ENCODE data around the gene U2AF1.
"Not testable (repeated sequence)": the region's sequence is repeated elsewhere in the genome, so short reads cannot be mapped to it uniquely, and the experiment has no call there.

- not testable (repeated sequence) for TF ChIP-seq CTCF (IDR thresholded peaks at IDR 0.05; ENCODE audit: insufficient read depth, low read length); POLR2AphosphoS5 (IDR thresholded peaks at IDR 0.05; ENCODE audit: low read depth)
These were observed 8.6 kb upstream of the U2AF1 start for GRCh38 chr21:43115956-43116355.
